GM20431 (cell line): ENCODE results near the gene RHBDD1.

Experiments used
- in situ Hi-C: fragments of 300-500 bp; cut with MseI, MboI; formaldehyde crosslinking; loops from one replicate; pipeline ENCODE4 v1.15.0; 2020; ENCODE audit warnings: low sequenced_read_pairs; ENCODE audit not compliant: unreplicated experiment

RHBDD1 gene

GRCh38 chr2:226835796-226836547 is at the start of gene RHBDD1:
RHBDD1 (plus strand) TSS chr2:226836054; CDS start chr2:226864694, 28,640 bp downstream.
- in situ Hi-C loops, result no loop called here

GRCh38 chr2:226788064-226788463 is 47.8 kb upstream of the RHBDD1 start:
- in situ Hi-C loops, result no loop called here

- in situ Hi-C loops, result no loop called here
Measured at GRCh38 chr2:226788881-226789490, 46.9 kb upstream of the RHBDD1 start.

GRCh38 chr2:226790011-226790410 is 45.8 kb upstream of the RHBDD1 start:
- in situ Hi-C loops, result no loop called here

GRCh38 chr2:226790431-226790830 is 45.4 kb upstream of the RHBDD1 start:
- in situ Hi-C loops, result no loop called here

- in situ Hi-C loops, result no loop called here
Measured at GRCh38 chr2:226791056-226791486, 44.8 kb upstream of the RHBDD1 start.

GRCh38 chr2:226791487-226792081 is 44.3 kb upstream of the RHBDD1 start:
- in situ Hi-C loops, result no loop called here

GRCh38 chr2:226792155-226792881 is 43.5 kb upstream of the RHBDD1 start:
- in situ Hi-C loops, result no loop called here

GRCh38 chr2:226793646-226794045 is 42.2 kb upstream of the RHBDD1 start:
- in situ Hi-C loops, result no loop called here

- in situ Hi-C loops, result no loop called here
Measured at GRCh38 chr2:226794196-226794661, 41.6 kb upstream of the RHBDD1 start.

GRCh38 chr2:226794751-226795171 is 41.1 kb upstream of the RHBDD1 start:
- in situ Hi-C loops, result no loop called here

GRCh38 chr2:226795281-226796011 is 40.4 kb upstream of the RHBDD1 start:
- in situ Hi-C loops, result no loop called here

- in situ Hi-C loops, result no loop called here
Measured at GRCh38 chr2:226796012-226796839, 39.6 kb upstream of the RHBDD1 start.

GRCh38 chr2:226796840-226797288 is 39.0 kb upstream of the RHBDD1 start:
- in situ Hi-C loops, result no loop called here

- in situ Hi-C loops, result no loop called here
Measured at GRCh38 chr2:226797289-226797988, 38.4 kb upstream of the RHBDD1 start.

- in situ Hi-C loops, result no loop called here
Measured at GRCh38 chr2:226797989-226798421, 37.8 kb upstream of the RHBDD1 start.

- in situ Hi-C loops, result no loop called here
Measured at GRCh38 chr2:226798422-226799210, 37.2 kb upstream of the RHBDD1 start.
